Measurements from ENCODE around the gene CRADD. TPM values are rescaled to one million over a fixed set of nuclear protein-coding genes. Genes with fewer than 3 reads are reported as not detected.

CRADD gene
- total and polyA plus RNA-seq, 2 of the 4 experiments (the other 2 are of a cell fraction): 11.1 to 14.0 TPM

GRCh38 chr12:93708952-93709351 lies 31.8 kb downstream of the CRADD start:
- no CpG with 5 or more reads among the region's 2 CpGs for WGBS, 2 experiments (ENCODE audit: extremely low coverage in 2 of 2, insufficient read length in 1 of 2)
- Histone ChIP-seq H3K9ac (ENCODE audit: low read depth, low read length) (no peak overlapping the region), H2BK5ac (ENCODE audit: low read depth, low read length, poor library complexity, severe bottlenecking) (no peak overlapping the region), H3K4me3 (ENCODE audit: insufficient read depth, low read depth, low read length) (no peak overlapping the region), H3K23ac (ENCODE audit: low read depth, low read length) (no peak overlapping the region), H3K56ac (ENCODE audit: extremely low read depth, insufficient read depth, low read length) (no peak overlapping the region), H4K5ac (ENCODE audit: low read depth, low read length) (no peak overlapping the region), H3K9me1 (ENCODE audit: insufficient read depth, low read length) (no peaks in the 10 kb centered on the region), H4K91ac (ENCODE audit: insufficient read depth, low read depth, low read length) (no peak overlapping the region), H4K20me1 (ENCODE audit: insufficient read depth, low read length) (no peaks in the 10 kb centered on the region), H2AFZ (replicated peaks; ENCODE audit: low read length, poor library complexity) (no peak overlapping the region), H3K18ac (ENCODE audit: low read depth, low read length) (no peak overlapping the region), H3K4ac (ENCODE audit: low read depth, low read length) (no peak overlapping the region), H3K4me2 (ENCODE audit: low read depth, low read length) (no peak overlapping the region), H2AK5ac (ENCODE audit: low read depth, low read length) (no peak overlapping the region), H2BK15ac (ENCODE audit: low read depth, low read length) (no peak overlapping the region), H2BK120ac (ENCODE audit: low read depth, low read length) (no peak overlapping the region), H2BK20ac (ENCODE audit: low read depth, low read length) (no peak overlapping the region), H3K27me3 (ENCODE audit: control insufficient read depth, insufficient read depth, low read length) (no peaks in the 10 kb centered on the region), H3K14ac (replicated peaks; ENCODE audit: low read depth, low read length) (no peak overlapping the region), H4K8ac (ENCODE audit: low read depth in 2 of 2, low read length in 2 of 2) (no peak overlapping the region), H3K36me3 (ENCODE audit: control insufficient read depth, insufficient read depth, low read length) (no peaks in the 10 kb centered on the region), H3K27ac (ENCODE audit: insufficient read depth, low read length) (no peak overlapping the region), H3K4me1 (ENCODE audit: control insufficient read depth, insufficient read depth, low read length) (no peaks in the 10 kb centered on the region; the same call in 1 of the 2 replicates), H3K9me3 (ENCODE audit: control insufficient read depth, insufficient read depth, low read length) (peaks cover 5% of the 10 kb centered on the region; the same call in 1 of the 2 replicates), H2AK9ac (replicated peaks; ENCODE audit: low read depth, low read length, poor library complexity) (no peak overlapping the region), H3K79me1 (ENCODE audit: low read depth in 1 of 2, low read length in 2 of 2) (peaks cover 8 to 19% of the 10 kb centered on the region in 2 experiments; a peak in 3 of 4 replicates)
- TF ChIP-seq MAZ (IDR thresholded peaks at IDR 0.05; ENCODE audit: borderline replicate concordance, low read depth, low read length) (no peak), MXI1 (IDR thresholded peaks at IDR 0.05; ENCODE audit: borderline replicate concordance, low read depth, low read length) (no peak), RCOR1 (IDR thresholded peaks at IDR 0.05; ENCODE audit: insufficient replicate concordance, low read length) (no peak), MAFK (IDR thresholded peaks at IDR 0.05; ENCODE audit: low read depth, low read length) (no peak), NFE2L2 (IDR thresholded peaks at IDR 0.05; ENCODE audit: low read depth, low read length) (no peak), SMC3 (IDR thresholded peaks at IDR 0.05; ENCODE audit: low read depth, low read length) (no peak), RAD21 (IDR thresholded peaks at IDR 0.05; ENCODE audit: low read length) (no peak), ELK1 (IDR thresholded peaks at IDR 0.05; ENCODE audit: borderline replicate concordance, low read depth, low read length) (no peak), USF2 (IDR thresholded peaks at IDR 0.05; ENCODE audit: low read depth, low read length) (no peak), CEBPB (IDR thresholded peaks at IDR 0.05; ENCODE audit: low read depth, low read length) (no peak), CTCF (conservative IDR thresholded peaks at IDR 0.05; ENCODE audit: low read depth, low read length) (no peak)
- in situ Hi-C loops (cut with MboI; ENCODE audit: low sequenced_read_pairs) (no loop called here), dilution Hi-C loops (cut with HindIII; ENCODE audit: low sequenced_read_pairs, unreplicated experiment) (no loop called here), intact Hi-C loops (cut with micrococcal nuclease) (no loop called here)
- no TSS peak for BruUV-seq (replicated peaks)
- DNase-seq (no peak), ATAC-seq (ENCODE audit: low read depth) (no peak)
- ChIA-PET POLR2A (ENCODE audit: unreplicated experiment) (no interaction called here), CTCF (interaction anchor here (0.5 kb wide), 1 partner anchor 15 kb away, joined by 3 read pairs; no protein-coding TSS in a partner anchor)

Data from IMR-90 (cell line).